Measurements from ENCODE around the gene TXNDC5. TPM values are rescaled to one million over a fixed set of nuclear protein-coding genes. Genes with fewer than 3 reads are reported as not detected.

The TXNDC5 gene
- total and polyA plus RNA-seq, 4 donors: 50.2 to 273 (median 160) TPM

DNA sequence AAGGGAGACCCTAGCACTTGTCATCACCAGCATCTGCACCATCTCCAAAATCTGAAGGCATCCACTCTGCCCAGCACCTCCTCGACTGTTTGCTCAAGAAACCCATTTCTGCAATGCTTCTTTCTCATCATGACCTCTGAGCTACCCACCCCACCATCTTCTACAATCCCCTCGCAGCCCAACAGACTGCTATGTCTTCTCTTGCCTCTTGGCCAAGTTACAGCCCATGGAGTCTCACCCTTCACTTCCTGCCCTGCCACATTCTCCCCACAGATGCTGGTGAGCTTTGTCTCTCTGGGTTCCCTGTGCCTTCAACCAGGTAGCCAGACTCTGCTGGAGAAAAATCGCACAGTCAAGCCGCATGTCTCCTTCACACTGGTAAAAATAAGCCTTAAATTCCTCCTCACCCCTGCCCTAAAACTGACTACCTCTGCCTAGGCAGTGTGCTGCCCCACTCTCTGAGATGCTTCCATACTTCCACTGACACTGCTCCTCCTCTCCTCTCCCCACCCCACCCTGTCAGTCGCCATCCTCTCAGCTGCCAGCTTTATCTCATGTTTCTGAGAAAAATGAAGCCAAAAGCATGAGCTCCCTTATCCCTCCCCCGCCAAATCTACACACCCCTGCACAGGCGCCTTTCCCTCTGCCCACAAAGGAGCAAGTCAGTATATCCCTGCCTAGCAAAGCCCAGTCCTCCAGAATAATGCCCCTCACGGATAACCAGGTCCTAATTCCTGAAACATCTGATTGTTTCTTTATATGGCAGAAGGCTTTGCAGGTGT, 2.3 kb upstream of the TXNDC5 start:
- no peaks in the 10 kb centered on the region for H3K9me3 ChIP-seq (ENCODE audit: control insufficient read depth in 4 of 4, low read length in 3 of 4)
- DNase-seq (ENCODE audit: low spot score): peak; percentile 37
- H3K9ac ChIP-seq (ENCODE audit: low read depth in 1 of 2, low read length in 2 of 2): no peak overlapping the region
- 88% methylated on average over 8 of the region's 8 CpGs for WGBS
- peaks cover 11 to 22% (median 14%) of the 10 kb centered on the region in 4 donors for H3K4me1 ChIP-seq (ENCODE audit: control insufficient read depth in 4 of 4, insufficient read depth in 4 of 4, low read length in 3 of 4)
- H3K27ac ChIP-seq (ENCODE audit: low read depth in 1 of 2, low read length in 2 of 2): no peak overlapping the region
- TF ChIP-seq, protein P1, sequence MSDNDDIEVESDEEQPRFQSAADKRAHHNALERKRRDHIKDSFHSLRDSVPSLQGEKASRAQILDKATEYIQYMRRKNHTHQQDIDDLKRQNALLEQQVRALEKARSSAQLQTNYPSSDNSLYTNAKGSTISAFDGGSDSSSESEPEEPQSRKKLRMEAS (IDR thresholded peaks at IDR 0.05): no peak
- TF ChIP-seq YY1 (IDR thresholded peaks at IDR 0.05) (no peak), JUND (IDR thresholded peaks at IDR 0.05) (no peak), TAF1 (conservative IDR thresholded peaks at IDR 0.05) (no peak), ATF3 (IDR thresholded peaks at IDR 0.05) (no peak), REST (IDR thresholded peaks at IDR 0.05) (no peak), HNF4A (conservative IDR thresholded peaks at IDR 0.05) (no peak), FOXA2 (IDR thresholded peaks at IDR 0.05) (no peak), GABPA (IDR thresholded peaks at IDR 0.05 in 1 of 2, conservative IDR thresholded peaks at IDR 0.05 in 1 of 2) (no peak)
- TF ChIP-seq, protein P2, sequence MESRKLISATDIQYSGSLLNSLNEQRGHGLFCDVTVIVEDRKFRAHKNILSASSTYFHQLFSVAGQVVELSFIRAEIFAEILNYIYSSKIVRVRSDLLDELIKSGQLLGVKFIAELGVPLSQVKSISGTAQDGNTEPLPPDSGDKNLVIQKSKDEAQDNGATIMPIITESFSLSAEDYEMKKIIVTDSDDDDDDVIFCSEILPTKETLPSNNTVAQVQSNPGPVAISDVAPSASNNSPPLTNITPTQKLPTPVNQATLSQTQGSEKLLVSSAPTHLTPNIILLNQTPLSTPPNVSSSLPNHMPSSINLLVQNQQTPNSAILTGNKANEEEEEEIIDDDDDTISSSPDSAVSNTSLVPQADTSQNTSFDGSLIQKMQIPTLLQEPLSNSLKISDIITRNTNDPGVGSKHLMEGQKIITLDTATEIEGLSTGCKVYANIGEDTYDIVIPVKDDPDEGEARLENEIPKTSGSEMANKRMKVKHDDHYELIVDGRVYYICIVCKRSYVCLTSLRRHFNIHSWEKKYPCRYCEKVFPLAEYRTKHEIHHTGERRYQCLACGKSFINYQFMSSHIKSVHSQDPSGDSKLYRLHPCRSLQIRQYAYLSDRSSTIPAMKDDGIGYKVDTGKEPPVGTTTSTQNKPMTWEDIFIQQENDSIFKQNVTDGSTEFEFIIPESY (IDR thresholded peaks at IDR 0.05): no peak
- H3K4me3 ChIP-seq (ENCODE audit: low read depth in 1 of 3, low read length in 3 of 3): no peak overlapping the region
- no peaks in the 10 kb centered on the region for H3K36me3 ChIP-seq (ENCODE audit: control insufficient read depth in 4 of 4, insufficient read depth in 3 of 4, low read depth in 1 of 4, low read length in 3 of 4)
- H3K27me3 ChIP-seq (ENCODE audit: control insufficient read depth in 4 of 4, insufficient read depth in 4 of 4, low read length in 3 of 4): no peaks in the 10 kb centered on the region

DNA sequence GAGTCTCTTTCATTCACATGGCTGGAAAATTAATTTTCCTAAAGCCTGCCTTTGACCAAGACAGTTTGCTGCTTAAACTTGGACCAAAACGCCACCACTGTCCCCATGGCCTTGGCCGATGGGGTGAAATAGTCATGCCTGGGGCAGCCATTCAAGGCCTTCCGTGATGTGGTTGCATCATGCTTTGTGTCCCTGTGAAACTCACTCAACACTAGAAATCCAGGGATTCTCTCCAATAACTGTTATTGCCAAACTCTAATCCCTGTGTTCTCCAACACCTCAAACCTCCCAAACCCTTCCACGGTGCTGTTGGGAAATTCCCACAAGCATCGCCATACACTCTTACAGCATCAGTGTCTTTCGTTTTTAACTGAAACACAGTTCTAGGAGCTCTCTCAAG, 1.4 kb upstream of the TXNDC5 start:
- DNase-seq (ENCODE audit: low spot score): peak; percentile 20
- H3K27ac ChIP-seq (ENCODE audit: low read depth in 1 of 2, low read length in 2 of 2): peak overlapping the region in 1 of 2 donors; percentile 7
- TF ChIP-seq JUND (IDR thresholded peaks at IDR 0.05) (peak in 1 of 2 donors; percentile 80), RXRA (IDR thresholded peaks at IDR 0.05) (peak; percentile 86 to 98), HNF4G (IDR thresholded peaks at IDR 0.05) (no peak), HNF4A (conservative IDR thresholded peaks at IDR 0.05) (peak; percentile 75 to 88), FOXA2 (IDR thresholded peaks at IDR 0.05) (no peak), TAF1 (conservative IDR thresholded peaks at IDR 0.05) (no peak), GABPA (IDR thresholded peaks at IDR 0.05 in 1 of 2, conservative IDR thresholded peaks at IDR 0.05 in 1 of 2) (peak in 1 of 2 donors; percentile 63), SP1 (IDR thresholded peaks at IDR 0.05) (peak; percentile 72), YY1 (IDR thresholded peaks at IDR 0.05) (peak; percentile 93), NR2F2 (IDR thresholded peaks at IDR 0.05) (no peak), REST (IDR thresholded peaks at IDR 0.05) (peak; percentile 46), RAD21 (IDR thresholded peaks at IDR 0.05) (peak; percentile 23 to 39), ATF3 (IDR thresholded peaks at IDR 0.05) (peak; percentile 93)
- TF ChIP-seq, protein P1 (IDR thresholded peaks at IDR 0.05): peak; percentile 89
- TF ChIP-seq, protein P2 (IDR thresholded peaks at IDR 0.05): peak; percentile 83
- H3K36me3 ChIP-seq (ENCODE audit: control insufficient read depth in 4 of 4, insufficient read depth in 3 of 4, low read depth in 1 of 4, low read length in 3 of 4): no peaks in the 10 kb centered on the region
- H3K4me3 ChIP-seq (ENCODE audit: low read depth in 1 of 3, low read length in 3 of 3): no peak overlapping the region
- 42% methylated on average over 6 of the region's 6 CpGs for WGBS
- no peaks in the 10 kb centered on the region for H3K9me3 ChIP-seq (ENCODE audit: control insufficient read depth in 4 of 4, low read length in 3 of 4)
- peaks cover 16 to 29% (median 19%) of the 10 kb centered on the region in 4 donors for H3K4me1 ChIP-seq (ENCODE audit: control insufficient read depth in 4 of 4, insufficient read depth in 4 of 4, low read length in 3 of 4)
- no peak overlapping the region for H3K9ac ChIP-seq (ENCODE audit: low read depth in 1 of 2, low read length in 2 of 2)
- H3K27me3 ChIP-seq (ENCODE audit: control insufficient read depth in 4 of 4, insufficient read depth in 4 of 4, low read length in 3 of 4): no peaks in the 10 kb centered on the region

All from liver (tissue), 9 donors.